Measurements from ENCODE around the gene DFFB. TPM values are rescaled to one million over a fixed set of nuclear protein-coding genes. Genes with fewer than 3 reads are reported as not detected.
A peak's percentile ranks its signal among the peaks of the same experiment; 100 is the strongest.

DFFB gene
- total and polyA plus RNA-seq, 2 of the 13 experiments (the other 11 are each of a cell fraction or from before 2014, with no cell fraction given) = 4.6 to 9.3 TPM

DNA sequence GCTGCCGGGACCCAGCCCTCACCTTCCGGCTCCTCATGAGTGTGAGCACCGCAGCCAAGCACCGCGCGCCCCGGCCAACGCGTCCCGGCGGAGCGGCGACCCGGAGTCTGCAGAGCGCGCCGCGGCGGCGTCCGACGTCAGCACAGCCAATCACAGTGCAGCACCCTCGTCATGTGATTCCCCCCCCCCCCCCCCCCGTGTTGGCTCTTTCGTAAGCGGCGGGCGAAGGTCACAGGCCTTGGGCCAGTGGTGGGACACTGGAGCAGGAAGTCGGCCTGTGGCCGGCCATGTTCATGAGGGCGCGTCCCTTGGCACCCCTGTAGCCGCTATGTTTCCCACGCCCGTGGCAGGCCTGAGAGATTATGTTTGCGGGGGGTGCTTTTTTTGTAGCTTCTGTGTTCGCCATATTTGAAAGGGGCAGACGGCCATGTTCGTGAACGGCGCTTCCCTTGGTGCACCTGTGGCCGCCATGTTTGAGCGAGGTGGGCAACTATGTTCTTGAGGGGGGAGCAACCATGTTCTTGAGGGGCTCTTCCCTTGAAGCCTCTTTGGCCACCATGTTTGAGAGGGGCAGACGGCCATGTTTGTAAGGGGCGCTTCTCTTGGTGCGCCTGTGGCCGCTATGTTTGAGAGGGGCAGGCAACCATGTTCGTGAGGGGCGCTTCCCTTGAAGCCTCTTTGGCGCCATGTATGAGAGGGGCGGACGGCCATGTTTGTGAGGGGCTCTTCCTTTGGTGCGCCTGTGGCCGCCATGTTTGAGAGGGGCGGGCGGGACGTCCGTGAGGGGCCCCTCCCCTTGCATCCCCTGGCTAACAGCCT, 43.1 kb downstream of the DFFB start, which contains the start of gene C1orf174 (continued):
- TF ChIP-seq, protein P1, sequence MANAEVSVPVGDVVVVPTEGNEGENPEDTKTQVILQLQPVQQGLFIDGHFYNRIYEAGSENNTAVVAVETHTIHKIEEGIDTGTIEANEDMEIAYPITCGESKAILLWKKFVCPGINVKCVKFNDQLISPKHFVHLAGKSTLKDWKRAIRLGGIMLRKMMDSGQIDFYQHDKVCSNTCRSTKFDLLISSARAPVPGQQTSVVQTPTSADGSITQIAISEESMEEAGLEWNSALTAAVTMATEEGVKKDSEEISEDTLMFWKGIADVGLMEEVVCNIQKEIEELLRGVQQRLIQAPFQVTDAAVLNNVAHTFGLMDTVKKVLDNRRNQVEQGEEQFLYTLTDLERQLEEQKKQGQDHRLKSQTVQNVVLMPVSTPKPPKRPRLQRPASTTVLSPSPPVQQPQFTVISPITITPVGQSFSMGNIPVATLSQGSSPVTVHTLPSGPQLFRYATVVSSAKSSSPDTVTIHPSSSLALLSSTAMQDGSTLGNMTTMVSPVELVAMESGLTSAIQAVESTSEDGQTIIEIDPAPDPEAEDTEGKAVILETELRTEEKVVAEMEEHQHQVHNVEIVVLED (CRISPR knock-in tag; IDR thresholded peaks at IDR 0.05; ENCODE audit: borderline replicate concordance) = peak; percentile 95
- TF ChIP-seq, protein P2, sequence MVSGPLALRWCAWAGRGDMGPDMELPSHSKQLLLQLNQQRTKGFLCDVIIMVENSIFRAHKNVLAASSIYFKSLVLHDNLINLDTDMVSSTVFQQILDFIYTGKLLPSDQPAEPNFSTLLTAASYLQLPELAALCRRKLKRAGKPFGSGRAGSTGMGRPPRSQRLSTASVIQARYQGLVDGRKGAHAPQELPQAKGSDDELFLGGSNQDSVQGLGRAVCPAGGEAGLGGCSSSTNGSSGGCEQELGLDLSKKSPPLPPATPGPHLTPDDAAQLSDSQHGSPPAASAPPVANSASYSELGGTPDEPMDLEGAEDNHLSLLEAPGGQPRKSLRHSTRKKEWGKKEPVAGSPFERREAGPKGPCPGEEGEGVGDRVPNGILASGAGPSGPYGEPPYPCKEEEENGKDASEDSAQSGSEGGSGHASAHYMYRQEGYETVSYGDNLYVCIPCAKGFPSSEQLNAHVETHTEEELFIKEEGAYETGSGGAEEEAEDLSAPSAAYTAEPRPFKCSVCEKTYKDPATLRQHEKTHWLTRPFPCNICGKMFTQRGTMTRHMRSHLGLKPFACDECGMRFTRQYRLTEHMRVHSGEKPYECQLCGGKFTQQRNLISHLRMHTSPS (CRISPR knock-in tag; IDR thresholded peaks at IDR 0.05; ENCODE audit: low read depth) = no peak
- TF ChIP-seq ZNF124 (CRISPR knock-in tag; IDR thresholded peaks at IDR 0.05) = no peak
- no peak for TF ChIP-seq RNF2 (conservative IDR thresholded peaks at IDR 0.05; ENCODE audit: low read depth)
- no peak for TF ChIP-seq ZNF337 (CRISPR knock-in tag; IDR thresholded peaks at IDR 0.05; ENCODE audit: borderline replicate concordance, low read depth)
- TF ChIP-seq ZNF788 (CRISPR knock-in tag; IDR thresholded peaks at IDR 0.05; ENCODE audit: borderline replicate concordance) = peak; percentile 34
- TF ChIP-seq FOSL2 (CRISPR knock-in tag; IDR thresholded peaks at IDR 0.05) = no peak
- peak; percentile 24; the same call in 1 of the 2 replicates for TF ChIP-seq SALL2 (CRISPR knock-in tag; IDR thresholded peaks at IDR 0.05)
- TF ChIP-seq POLR2G (IDR thresholded peaks at IDR 0.05; ENCODE audit: low read depth, low read length) = peak; percentile 83
- no peak for TF ChIP-seq CBX2 (IDR thresholded peaks at IDR 0.05; ENCODE audit: low read depth, low read length)
- no peak for TF ChIP-seq CBX2 (CRISPR knock-in tag; IDR thresholded peaks at IDR 0.05; ENCODE audit: low read depth)
- peak; percentile 69; the same call in 1 of the 2 replicates for TF ChIP-seq ZNF543 (CRISPR knock-in tag; IDR thresholded peaks at IDR 0.05)
- TF ChIP-seq NFKBIZ (CRISPR knock-in tag; IDR thresholded peaks at IDR 0.05) = 0 out of 2 replicates have a peak, but pooled peaks have one; percentile 23
- TF ChIP-seq, protein P3, sequence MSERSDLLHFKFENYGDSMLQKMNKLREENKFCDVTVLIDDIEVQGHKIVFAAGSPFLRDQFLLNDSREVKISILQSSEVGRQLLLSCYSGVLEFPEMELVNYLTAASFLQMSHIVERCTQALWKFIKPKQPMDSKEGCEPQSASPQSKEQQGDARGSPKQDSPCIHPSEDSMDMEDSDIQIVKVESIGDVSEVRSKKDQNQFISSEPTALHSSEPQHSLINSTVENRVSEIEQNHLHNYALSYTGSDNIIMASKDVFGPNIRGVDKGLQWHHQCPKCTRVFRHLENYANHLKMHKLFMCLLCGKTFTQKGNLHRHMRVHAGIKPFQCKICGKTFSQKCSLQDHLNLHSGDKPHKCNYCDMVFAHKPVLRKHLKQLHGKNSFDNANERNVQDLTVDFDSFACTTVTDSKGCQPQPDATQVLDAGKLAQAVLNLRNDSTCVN (CRISPR knock-in tag; IDR thresholded peaks at IDR 0.05; ENCODE audit: borderline replicate concordance) = 0 out of 2 replicates have a peak, but pooled peaks have one; percentile 5
- no peak for TF ChIP-seq GZF1 (CRISPR knock-in tag; IDR thresholded peaks at IDR 0.05)
- TF ChIP-seq, protein P4, sequence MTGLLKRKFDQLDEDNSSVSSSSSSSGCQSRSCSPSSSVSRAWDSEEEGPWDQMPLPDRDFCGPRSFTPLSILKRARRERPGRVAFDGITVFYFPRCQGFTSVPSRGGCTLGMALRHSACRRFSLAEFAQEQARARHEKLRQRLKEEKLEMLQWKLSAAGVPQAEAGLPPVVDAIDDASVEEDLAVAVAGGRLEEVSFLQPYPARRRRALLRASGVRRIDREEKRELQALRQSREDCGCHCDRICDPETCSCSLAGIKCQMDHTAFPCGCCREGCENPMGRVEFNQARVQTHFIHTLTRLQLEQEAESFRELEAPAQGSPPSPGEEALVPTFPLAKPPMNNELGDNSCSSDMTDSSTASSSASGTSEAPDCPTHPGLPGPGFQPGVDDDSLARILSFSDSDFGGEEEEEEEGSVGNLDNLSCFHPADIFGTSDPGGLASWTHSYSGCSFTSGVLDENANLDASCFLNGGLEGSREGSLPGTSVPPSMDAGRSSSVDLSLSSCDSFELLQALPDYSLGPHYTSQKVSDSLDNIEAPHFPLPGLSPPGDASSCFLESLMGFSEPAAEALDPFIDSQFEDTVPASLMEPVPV (CRISPR knock-in tag; IDR thresholded peaks at IDR 0.05) = no peak; the same call in 1 of the 2 replicates
- TF ChIP-seq ZNF354B (CRISPR knock-in tag; IDR thresholded peaks at IDR 0.05) = peak; percentile 80; the same call in 1 of the 2 replicates
- TF ChIP-seq KAT8 (CRISPR knock-in tag; IDR thresholded peaks at IDR 0.05) = peak; percentile 76
- TF ChIP-seq, protein P5, sequence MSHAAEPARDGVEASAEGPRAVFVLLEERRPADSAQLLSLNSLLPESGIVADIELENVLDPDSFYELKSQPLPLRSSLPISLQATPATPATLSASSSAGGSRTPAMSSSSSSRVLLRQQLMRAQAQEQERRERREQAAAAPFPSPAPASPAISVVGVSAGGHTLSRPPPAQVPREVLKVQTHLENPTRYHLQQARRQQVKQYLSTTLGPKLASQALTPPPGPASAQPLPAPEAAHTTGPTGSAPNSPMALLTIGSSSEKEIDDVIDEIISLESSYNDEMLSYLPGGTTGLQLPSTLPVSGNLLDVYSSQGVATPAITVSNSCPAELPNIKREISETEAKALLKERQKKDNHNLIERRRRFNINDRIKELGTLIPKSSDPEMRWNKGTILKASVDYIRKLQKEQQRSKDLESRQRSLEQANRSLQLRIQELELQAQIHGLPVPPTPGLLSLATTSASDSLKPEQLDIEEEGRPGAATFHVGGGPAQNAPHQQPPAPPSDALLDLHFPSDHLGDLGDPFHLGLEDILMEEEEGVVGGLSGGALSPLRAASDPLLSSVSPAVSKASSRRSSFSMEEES (CRISPR knock-in tag; IDR thresholded peaks at IDR 0.05) = peak; percentile 74
- TF ChIP-seq KAT7 (CRISPR knock-in tag; IDR thresholded peaks at IDR 0.05; ENCODE audit: borderline replicate concordance) = 0 out of 2 replicates have a peak, but pooled peaks have one; percentile 59
- peak; percentile 76 for TF ChIP-seq CEBPB (IDR thresholded peaks at IDR 0.05; ENCODE audit: borderline replicate concordance, low read depth, low read length)

All from HepG2 (cell line).